HEK293 (cell line): ENCODE results near the gene SSTR4.

Experiments used
- CTCF ChIA-PET: fragments of 350-600 bp; formaldehyde crosslinking; extraction: SDS; loops from one replicate; lab custom pipeline; 2021; ENCODE audit warnings: antibody characterized with exemption; lab: Yijun Ruan, JAX
- POLR2A ChIA-PET: fragments of 300-600 bp; formaldehyde crosslinking; extraction: SDS; loops from one replicate; lab custom pipeline; 2020; ENCODE audit warnings: antibody characterized with exemption, inconsistent platforms; lab: Yijun Ruan, JAX
- H3K27ac ChIP-seq: fragments of 200-500 bp; sonication (Bioruptor generic); 2 replicates; pipeline ENCODE4 v1.5.1; 2014; ENCODE audit warnings: low read depth, low read length, control low read depth, inconsistent platforms; ENCODE audit errors: extremely low read depth
- H3K36me3 ChIP-seq, 2 experiments: fragments of 200-500 bp in 1 of 2; sonication (Bioruptor generic) in 1 of 2; 1 replicate in 1 of 2; 2 replicates in 1 of 2; pipeline ENCODE4 v1.5.1; 2014 to 2017; ENCODE audit warnings: inconsistent platforms in 2 of 2, low read length in 2 of 2; ENCODE audit not compliant: control insufficient read depth in 2 of 2, insufficient read depth in 1 of 2
- H3K4me1 ChIP-seq: fragments of 200-500 bp; sonication (Bioruptor generic); 2 replicates; pipeline ENCODE4 v1.5.1; 2014; ENCODE audit warnings: mild to moderate bottlenecking, low read length, inconsistent platforms; ENCODE audit not compliant: control insufficient read depth, insufficient read depth
- H3K4me3 ChIP-seq: 2 replicates; pipeline ENCODE4 v1.5.1; 2011; ENCODE audit warnings: low read depth, mild to moderate bottlenecking, control low read depth, low read length, moderate library complexity
- H3K9me3 ChIP-seq: fragments of 200-500 bp; sonication (Bioruptor generic); 2 replicates; pipeline ENCODE4 v1.5.1; 2014; ENCODE audit warnings: low read depth, low read length, inconsistent platforms; ENCODE audit not compliant: control insufficient read depth, insufficient read depth
- BCL6B ChIP-seq: fragments of 450-650 bp; formaldehyde crosslinking; IDR thresholded peaks from 2 replicates; pipeline ENCODE4 v1.5.1; 2017; ENCODE audit warnings: missing biosample characterization, missing genetic modification characterization
- CTCF ChIP-seq: fragments of 450-650 bp; formaldehyde crosslinking; IDR thresholded peaks from 2 replicates; pipeline ENCODE4 v1.5.1; 2016; ENCODE audit warnings: missing biosample characterization, missing genetic modification characterization
- GFI1B ChIP-seq: fragments of 450-650 bp; formaldehyde crosslinking; IDR thresholded peaks from 2 replicates; pipeline ENCODE4 v1.5.1; 2016; ENCODE audit warnings: missing biosample characterization, missing genetic modification characterization
- GLI2 ChIP-seq: fragments of 450-650 bp; formaldehyde crosslinking; IDR thresholded peaks from 2 replicates; pipeline ENCODE4; 2017; ENCODE audit warnings: missing biosample characterization, missing genetic modification characterization, low read depth, borderline replicate concordance
- KLF7 ChIP-seq: fragments of 450-650 bp; formaldehyde crosslinking; IDR thresholded peaks from 2 replicates; pipeline ENCODE4 v1.5.1; 2016; ENCODE audit warnings: missing biosample characterization, missing genetic modification characterization, borderline replicate concordance
- KLF8 ChIP-seq: fragments of 450-650 bp; formaldehyde crosslinking; IDR thresholded peaks from 2 replicates; pipeline ENCODE4 v1.5.1; 2016; ENCODE audit warnings: missing biosample characterization, missing genetic modification characterization
- KLF9 ChIP-seq: fragments of 450-650 bp; formaldehyde crosslinking; IDR thresholded peaks from 2 replicates; pipeline ENCODE4 v1.5.1; 2016; ENCODE audit warnings: missing biosample characterization, missing genetic modification characterization, low read depth
- PATZ1 ChIP-seq: fragments of 450-650 bp; formaldehyde crosslinking; IDR thresholded peaks from 2 replicates; pipeline ENCODE4 v1.5.1; 2016; ENCODE audit warnings: missing biosample characterization, missing genetic modification characterization
- SETDB1 ChIP-seq: IDR thresholded peaks from one replicate; pipeline ENCODE4 v1.6.1; 2017; ENCODE audit warnings: mild to moderate bottlenecking, low read length, moderate library complexity, mixed read lengths; ENCODE audit not compliant: insufficient read length
- ZNF10 ChIP-seq: fragments of 450-650 bp; formaldehyde crosslinking; IDR thresholded peaks from 2 replicates; pipeline ENCODE4 v1.5.1; 2017; ENCODE audit warnings: missing biosample characterization, missing genetic modification characterization
- ZNF114 ChIP-seq: fragments of 450-650 bp; formaldehyde crosslinking; IDR thresholded peaks from 2 replicates; pipeline ENCODE4 v1.5.0; 2017; ENCODE audit warnings: missing biosample characterization, missing genetic modification characterization
- ZNF133 ChIP-seq: fragments of 450-650 bp; formaldehyde crosslinking; IDR thresholded peaks from 2 replicates; pipeline ENCODE4 v1.5.1; 2016; ENCODE audit warnings: missing biosample characterization, missing genetic modification characterization
- ZNF146 ChIP-seq: fragments of 450-650 bp; formaldehyde crosslinking; IDR thresholded peaks from 2 replicates; pipeline ENCODE4 v1.5.1; 2016; ENCODE audit warnings: missing biosample characterization, missing genetic modification characterization
- ZNF169 ChIP-seq: fragments of 450-650 bp; formaldehyde crosslinking; IDR thresholded peaks from 2 replicates; pipeline ENCODE4 v1.5.1; 2016; ENCODE audit warnings: missing biosample characterization, missing genetic modification characterization
- ZNF18 ChIP-seq: fragments of 450-650 bp; formaldehyde crosslinking; IDR thresholded peaks from 2 replicates; pipeline ENCODE4 v1.5.1; 2016; ENCODE audit warnings: missing biosample characterization, missing genetic modification characterization
- ZNF266 ChIP-seq: fragments of 450-650 bp; formaldehyde crosslinking; IDR thresholded peaks from 2 replicates; pipeline ENCODE4 v1.5.1; 2016; ENCODE audit warnings: missing biosample characterization, missing genetic modification characterization, low read depth
- ZNF292 ChIP-seq: fragments of 450-650 bp; formaldehyde crosslinking; IDR thresholded peaks from 2 replicates; pipeline ENCODE4 v1.5.1; 2016; ENCODE audit warnings: low read depth, missing biosample characterization, missing genetic modification characterization, borderline replicate concordance
- ZNF335 ChIP-seq: fragments of 450-650 bp; formaldehyde crosslinking; conservative IDR thresholded peaks from 2 replicates; pipeline ENCODE4 v1.5.1; 2016; ENCODE audit warnings: missing biosample characterization, missing genetic modification characterization
- ZNF366 ChIP-seq: fragments of 450-650 bp; formaldehyde crosslinking; conservative IDR thresholded peaks from 2 replicates; pipeline ENCODE4 v1.5.1; 2016; ENCODE audit warnings: missing biosample characterization, missing genetic modification characterization
- ZNF394 ChIP-seq: fragments of 450-650 bp; formaldehyde crosslinking; IDR thresholded peaks from 2 replicates; pipeline ENCODE4 v1.5.1; 2016; ENCODE audit warnings: missing biosample characterization, missing genetic modification characterization, mild to moderate bottlenecking, moderate library complexity, borderline replicate concordance
- ZNF48 ChIP-seq: fragments of 450-650 bp; formaldehyde crosslinking; IDR thresholded peaks from 2 replicates; pipeline ENCODE4 v1.5.1; 2016; ENCODE audit warnings: missing biosample characterization, missing genetic modification characterization
- ZNF521 ChIP-seq: fragments of 450-650 bp; formaldehyde crosslinking; IDR thresholded peaks from 2 replicates; pipeline ENCODE4 v1.5.1; 2017; ENCODE audit warnings: missing biosample characterization, mild to moderate bottlenecking, missing genetic modification characterization
- ZNF558 ChIP-seq: fragments of 450-650 bp; formaldehyde crosslinking; IDR thresholded peaks from 2 replicates; pipeline ENCODE4 v1.5.1; 2016; ENCODE audit warnings: missing biosample characterization, missing genetic modification characterization
- ZNF645 ChIP-seq: fragments of 450-650 bp; formaldehyde crosslinking; IDR thresholded peaks from 2 replicates; pipeline ENCODE4; 2016; ENCODE audit warnings: missing biosample characterization, missing genetic modification characterization
- ZNF785 ChIP-seq: fragments of 450-650 bp; formaldehyde crosslinking; IDR thresholded peaks from 2 replicates; pipeline ENCODE4 v1.5.1; 2016; ENCODE audit warnings: missing biosample characterization, missing genetic modification characterization
- ZNF791 ChIP-seq: fragments of 450-650 bp; formaldehyde crosslinking; IDR thresholded peaks from 2 replicates; pipeline ENCODE4 v1.5.1; 2016; ENCODE audit warnings: missing biosample characterization, missing genetic modification characterization
- ZNF830 ChIP-seq: fragments of 450-650 bp; IDR thresholded peaks from 2 replicates; pipeline ENCODE4 v1.5.0; 2018; ENCODE audit warnings: missing biosample characterization, missing genetic modification characterization, low read depth, mild to moderate bottlenecking, moderate library complexity
- ZSCAN4 ChIP-seq: fragments of 450-650 bp; formaldehyde crosslinking; IDR thresholded peaks from 2 replicates; pipeline ENCODE4 v1.5.1; 2017; ENCODE audit warnings: missing biosample characterization, missing genetic modification characterization

The SSTR4 gene

GRCh38 chr20:23068283-23068682 is 33.2 kb downstream of the SSTR4 start (continued):
- TF ChIP-seq SETDB1 (no peak), KLF8 (tag by site-specific recombination) (no peak), KLF7 (no peak), ZNF266 (tag by site-specific recombination) (no peak)

- H3K27ac ChIP-seq: no peak overlapping the region
- no peaks in the 10 kb centered on the region for H3K36me3 ChIP-seq
- TF ChIP-seq ZNF146 (no peak), ZNF830 (tag by site-specific recombination) (no peak), ZNF292 (tag by site-specific recombination) (no peak), ZNF785 (tag by site-specific recombination) (no peak), ZNF169 (no peak), ZNF335 (no peak), ZNF791 (tag by site-specific recombination) (no peak), ZNF48 (tag by site-specific recombination) (no peak), ZSCAN4 (tag by site-specific recombination) (no peak), ZNF114 (no peak), ZNF394 (no peak), KLF9 (tag by site-specific recombination) (no peak), ZNF10 (tag by site-specific recombination) (no peak), ZNF558 (tag by site-specific recombination) (no peak), GLI2 (tag by site-specific recombination) (no peak), ZNF366 (tag by site-specific recombination) (no peak)
- CTCF ChIA-PET: no interaction called here
- H3K4me1 ChIP-seq: 0 out of 2 replicates have a peak, but pooled peaks cover 2% of the 10 kb centered on the region
- no peak overlapping the region for H3K4me3 ChIP-seq
- no peaks in the 10 kb centered on the region for H3K9me3 ChIP-seq
- POLR2A ChIA-PET: no interaction called here
Measured at GRCh38 chr20:23069108-23069507, 34.0 kb downstream of the SSTR4 start.

GRCh38 chr20:23071398-23071797 is 36.3 kb downstream of the SSTR4 start:
- no peak overlapping the region for H3K4me3 ChIP-seq
- H3K27ac ChIP-seq: no peak overlapping the region
- H3K4me1 ChIP-seq: 0 out of 2 replicates have a peak, but pooled peaks cover 2% of the 10 kb centered on the region
- H3K9me3 ChIP-seq: no peaks in the 10 kb centered on the region
- POLR2A ChIA-PET: no interaction called here
- CTCF ChIA-PET: no interaction called here
- no peaks in the 10 kb centered on the region for H3K36me3 ChIP-seq
- TF ChIP-seq ZNF521 (tag by site-specific recombination) (no peak), KLF9 (tag by site-specific recombination) (no peak), PATZ1 (no peak), CTCF (tag by site-specific recombination) (no peak), ZNF133 (tag by site-specific recombination) (no peak), BCL6B (tag by site-specific recombination) (no peak), ZNF18 (tag by site-specific recombination) (no peak), ZNF645 (tag by site-specific recombination) (no peak), GFI1B (no peak)
